CD4-positive, alpha-beta T cell treated with Interleukin-2 at 100 ng/mL for 4 hours (primary cell): Measurements from ENCODE around the gene SOCS2.

ENCODE experiments used
- DNase-seq: peaks from one replicate; pipeline ENCODE4 v3.0.0-alpha.2; 2020; ENCODE audit warnings: low spot score

Gene SOCS2

GRCh38 chr12:93567174-93567573 is 5.3 kb upstream of the SOCS2 start:
- no peak for DNase-seq

GRCh38 chr12:93568091-93568490 is 4.4 kb upstream of the SOCS2 start:
- no peak for DNase-seq

- no peak for DNase-seq
These were observed 3.2 kb upstream of the SOCS2 start for GRCh38 chr12:93569301-93569655.

DNA sequence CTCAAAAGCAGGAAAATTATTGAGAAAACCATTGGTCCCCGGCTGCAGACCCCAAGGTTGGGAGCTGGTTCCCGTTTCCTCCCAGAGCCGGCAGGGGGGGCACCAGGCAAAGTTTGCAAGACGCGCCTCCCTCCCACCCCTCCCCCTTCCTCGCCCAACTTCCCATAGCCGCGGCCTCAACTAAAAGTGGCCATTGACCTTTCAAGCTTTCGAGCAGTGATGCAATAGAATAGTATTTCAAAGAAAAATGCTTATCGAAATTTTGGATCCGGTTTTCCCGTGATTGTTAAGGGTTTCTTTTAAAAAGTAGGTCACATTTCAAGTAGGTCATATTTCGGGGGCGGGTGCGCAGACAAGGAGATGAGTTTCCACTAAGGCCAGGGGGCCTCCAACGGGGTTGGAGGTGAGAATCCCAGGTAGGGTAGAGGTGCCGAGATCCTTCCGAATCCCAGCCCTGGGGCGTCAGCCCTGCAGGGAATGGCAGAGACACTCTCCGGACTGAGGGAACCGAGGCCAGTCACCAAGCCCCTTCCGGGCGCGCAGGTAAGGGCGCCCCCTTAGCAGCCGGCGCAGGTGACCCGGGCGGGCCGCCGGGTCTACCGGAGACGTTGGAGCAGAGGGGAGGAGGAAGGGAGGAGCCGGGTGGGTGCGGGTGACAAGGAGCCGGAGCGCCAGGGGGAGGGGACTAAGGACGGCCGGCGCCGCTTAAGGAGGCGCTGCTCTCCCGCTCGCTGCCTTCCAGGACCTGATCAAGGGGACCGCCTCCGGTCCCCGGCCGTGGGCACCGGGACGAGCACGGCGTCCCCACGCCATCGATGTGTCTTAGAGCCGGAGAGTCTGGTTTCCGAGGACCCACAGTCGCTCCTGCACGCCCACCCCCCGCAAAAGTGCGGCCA is 2.6 kb upstream of the SOCS2 start:
- DNase-seq, result peak; percentile 84

GRCh38 chr12:93570552-93571364 is 1.7 kb upstream of the SOCS2 start:
- peak; percentile 96 for DNase-seq

DNA sequence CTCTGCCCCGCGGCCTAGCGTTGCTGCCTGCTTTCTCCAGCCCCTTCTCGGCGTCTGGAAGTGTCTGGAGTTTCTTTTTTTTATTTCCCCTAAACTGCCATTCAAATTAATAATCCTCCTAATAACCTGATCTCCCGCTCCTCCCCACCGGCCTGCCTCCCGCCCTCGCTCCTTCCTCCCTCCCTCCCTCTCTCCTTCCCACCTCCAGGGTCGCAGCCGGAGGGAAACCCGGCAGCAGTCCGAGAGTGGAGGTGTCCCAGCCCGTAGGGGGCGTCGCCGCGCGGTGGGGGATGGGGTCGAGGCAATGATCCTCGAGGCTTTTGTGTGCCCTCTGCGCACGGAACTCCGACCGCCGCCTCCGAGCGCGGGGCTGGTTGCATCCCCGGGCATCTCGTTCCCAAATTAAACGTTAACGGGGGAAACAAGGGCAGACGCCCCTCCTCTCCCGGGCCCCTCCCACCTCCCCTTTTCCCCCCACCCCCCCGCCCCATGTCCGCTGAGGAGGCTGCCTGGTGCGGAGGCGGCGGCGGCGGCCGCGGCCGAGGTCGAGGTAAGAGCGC is 1.0 kb upstream of the SOCS2 start:
- DNase-seq, result peak; percentile 64

GRCh38 chr12:93572712-93573551 is 457 bp downstream of the SOCS2 start:
- DNase-seq, result no peak

DNA sequence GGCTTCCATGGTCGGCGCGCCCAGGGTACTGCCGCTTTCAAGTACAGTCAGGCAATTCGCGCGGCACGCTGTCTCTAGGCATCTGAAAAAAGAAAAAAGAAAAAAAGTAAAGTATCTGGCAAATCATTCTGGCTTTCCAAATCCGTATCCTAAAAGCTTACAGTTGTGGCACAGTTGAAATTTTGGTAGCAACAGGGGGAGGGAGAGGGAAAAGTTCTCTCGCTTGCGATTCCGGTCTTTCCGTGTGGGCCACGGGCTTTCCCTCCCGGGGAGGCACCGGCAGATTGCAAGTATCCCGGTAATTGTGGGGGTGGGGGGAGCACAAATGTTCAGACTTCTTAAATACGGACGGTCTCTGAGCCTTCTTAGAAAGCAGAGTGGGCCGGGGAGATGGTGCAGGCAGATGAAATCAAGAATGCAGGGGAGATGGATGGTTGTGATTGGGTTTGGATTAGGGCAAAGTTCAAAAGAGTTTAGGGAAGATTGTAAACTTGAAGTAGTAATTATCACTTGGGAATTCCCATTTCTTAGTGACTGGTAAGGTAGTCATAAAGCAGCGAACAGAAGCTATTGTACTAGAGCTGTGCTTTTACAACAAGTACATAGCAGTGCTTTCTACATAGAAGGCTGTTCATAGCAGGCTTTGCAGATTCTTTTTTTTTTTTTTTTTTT is 1.2 kb downstream of the SOCS2 start:
- no peak for DNase-seq

GRCh38 chr12:93577222-93577621 is 4.7 kb downstream of the SOCS2 start:
- no peak for DNase-seq

GRCh38 chr12:93578221-93578620 is 5.7 kb downstream of the SOCS2 start:
- DNase-seq, result no peak

DNA sequence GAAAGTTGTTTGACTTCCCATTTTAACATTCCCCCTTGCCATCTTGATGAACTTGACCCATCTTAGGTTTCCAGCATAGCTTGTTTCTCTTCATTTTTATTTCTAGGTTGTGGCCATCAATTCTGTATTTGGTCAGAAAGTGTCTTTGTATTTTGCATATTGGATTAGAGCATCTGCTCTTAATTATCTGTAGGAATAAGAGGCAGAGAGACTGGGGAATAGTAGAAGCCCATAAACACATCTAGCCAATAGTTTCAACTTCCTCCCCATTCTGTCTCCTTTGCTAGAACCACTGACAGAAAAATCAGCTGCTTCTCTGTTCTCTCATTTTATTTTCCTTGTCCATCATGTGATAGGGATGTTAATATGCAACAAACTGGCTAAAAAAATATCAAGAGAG is 8.2 kb downstream of the SOCS2 start:
- DNase-seq, result no peak

DNA sequence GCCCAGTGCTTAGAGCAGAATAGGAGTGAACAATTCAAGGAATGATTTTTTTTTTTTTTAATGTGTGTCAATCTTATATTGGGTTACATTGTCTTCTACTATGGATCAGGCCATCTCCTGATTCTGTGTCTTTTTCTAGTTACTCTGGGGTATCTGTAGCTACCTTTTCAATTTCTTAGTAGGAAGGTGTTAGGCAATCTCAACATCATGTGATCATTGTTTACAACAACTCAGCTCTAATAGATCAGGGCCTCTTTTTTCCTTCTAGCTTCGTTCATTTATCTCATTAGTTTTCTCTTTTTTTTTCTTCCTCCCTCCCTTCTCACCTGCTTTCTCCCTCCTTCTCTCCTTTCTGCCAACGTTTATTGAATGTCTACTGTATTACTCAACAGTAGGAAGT is 8.9 kb downstream of the SOCS2 start:
- DNase-seq, result no peak

DNA sequence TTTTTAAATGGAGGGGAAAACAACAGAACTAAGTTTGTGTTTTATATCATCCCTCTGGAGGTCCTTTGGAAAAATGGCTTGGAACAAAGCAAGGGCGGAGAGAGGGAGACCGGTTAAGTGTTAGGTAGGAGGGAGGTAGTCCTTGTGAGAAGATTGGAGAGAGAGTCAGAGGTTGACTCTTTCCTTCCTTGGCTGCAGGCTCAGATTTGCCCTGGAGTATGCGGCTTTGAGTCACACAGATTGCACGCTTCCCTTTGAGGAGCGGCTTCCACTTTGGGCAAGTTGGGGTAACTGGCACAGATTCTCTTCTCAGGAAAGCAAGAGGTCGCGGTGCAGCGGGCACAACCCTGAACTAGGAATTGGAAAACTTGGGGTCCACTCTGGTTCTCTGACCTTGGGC is 9.9 kb downstream of the SOCS2 start:
- no peak for DNase-seq

DNA sequence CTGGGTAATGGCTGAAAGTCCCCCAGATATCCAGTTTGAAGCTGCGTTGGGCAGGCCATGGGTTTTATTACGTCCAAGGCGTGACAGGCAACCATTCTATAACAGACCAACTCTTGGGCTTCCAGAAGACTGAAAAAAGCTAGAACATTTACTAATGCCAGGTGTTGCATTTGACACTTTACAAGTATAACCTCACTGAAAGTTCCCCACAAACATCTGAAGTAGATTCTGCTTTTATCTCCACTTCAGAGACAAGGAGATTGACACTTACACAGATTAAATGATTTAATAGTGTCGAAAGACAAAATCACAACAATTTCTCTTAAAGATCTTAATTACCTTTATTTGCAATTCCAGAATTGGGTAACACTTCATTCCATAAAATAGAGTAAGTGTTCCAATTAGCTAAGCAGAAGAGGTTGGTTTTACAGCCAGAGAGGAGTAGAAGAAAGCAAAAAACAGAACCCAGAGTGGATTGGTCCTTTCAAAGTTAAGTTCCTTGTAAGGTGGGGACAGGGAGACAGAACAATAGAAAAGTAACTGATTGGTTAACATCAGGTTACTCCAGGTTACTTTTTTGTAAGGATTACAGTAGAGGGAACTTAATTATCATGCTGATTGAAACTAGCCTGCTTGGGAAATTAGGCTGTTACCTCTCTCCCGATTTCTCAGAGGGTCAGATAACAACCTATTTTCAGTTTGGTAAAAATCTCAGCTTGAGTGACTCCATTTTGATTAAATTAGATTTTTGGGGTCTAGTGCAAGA is 11.3 kb downstream of the SOCS2 start:
- DNase-seq, result no peak

DNA sequence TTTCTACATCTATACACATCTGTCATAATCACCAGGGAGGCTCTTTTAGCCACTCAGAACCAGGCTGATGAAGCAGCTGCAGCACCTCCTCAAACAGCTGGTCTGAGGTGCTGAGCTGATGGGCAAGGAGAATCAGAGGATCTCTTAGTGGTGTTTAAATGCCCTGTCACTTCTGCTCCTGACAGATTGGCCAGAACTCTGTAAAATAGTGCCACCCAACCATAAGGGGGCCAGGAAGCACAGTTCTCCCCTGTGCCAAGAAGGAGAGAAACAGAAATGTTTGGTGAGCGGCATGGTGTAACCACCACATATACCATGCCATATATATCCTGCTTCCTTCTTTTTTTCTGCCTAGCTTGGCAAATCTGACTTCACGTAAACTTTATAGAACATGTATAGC is 12.8 kb downstream of the SOCS2 start:
- DNase-seq, result no peak

DNA sequence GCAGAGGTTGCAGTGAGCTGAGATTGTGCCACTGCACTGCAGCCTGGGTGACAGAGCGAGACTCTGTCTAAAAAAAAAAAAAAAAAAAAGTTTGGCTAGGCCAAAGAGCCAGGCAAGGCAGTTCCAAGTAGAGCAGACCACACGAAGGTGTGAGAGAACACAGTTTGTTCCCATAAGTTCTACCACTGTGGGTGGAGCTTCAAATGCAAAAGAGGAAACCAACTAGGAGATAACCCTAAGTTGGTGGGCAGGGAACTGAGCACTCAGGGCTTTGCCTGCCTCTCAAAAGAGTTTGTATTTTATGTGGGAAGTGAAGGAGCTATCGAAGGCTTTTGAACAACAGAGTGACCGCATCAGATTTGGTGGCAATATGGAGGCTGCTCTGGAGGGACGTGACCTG is 15.1 kb downstream of the SOCS2 start:
- no peak for DNase-seq

GRCh38 chr12:93589081-93589480 is 16.6 kb downstream of the SOCS2 start:
- no peak for DNase-seq

DNA sequence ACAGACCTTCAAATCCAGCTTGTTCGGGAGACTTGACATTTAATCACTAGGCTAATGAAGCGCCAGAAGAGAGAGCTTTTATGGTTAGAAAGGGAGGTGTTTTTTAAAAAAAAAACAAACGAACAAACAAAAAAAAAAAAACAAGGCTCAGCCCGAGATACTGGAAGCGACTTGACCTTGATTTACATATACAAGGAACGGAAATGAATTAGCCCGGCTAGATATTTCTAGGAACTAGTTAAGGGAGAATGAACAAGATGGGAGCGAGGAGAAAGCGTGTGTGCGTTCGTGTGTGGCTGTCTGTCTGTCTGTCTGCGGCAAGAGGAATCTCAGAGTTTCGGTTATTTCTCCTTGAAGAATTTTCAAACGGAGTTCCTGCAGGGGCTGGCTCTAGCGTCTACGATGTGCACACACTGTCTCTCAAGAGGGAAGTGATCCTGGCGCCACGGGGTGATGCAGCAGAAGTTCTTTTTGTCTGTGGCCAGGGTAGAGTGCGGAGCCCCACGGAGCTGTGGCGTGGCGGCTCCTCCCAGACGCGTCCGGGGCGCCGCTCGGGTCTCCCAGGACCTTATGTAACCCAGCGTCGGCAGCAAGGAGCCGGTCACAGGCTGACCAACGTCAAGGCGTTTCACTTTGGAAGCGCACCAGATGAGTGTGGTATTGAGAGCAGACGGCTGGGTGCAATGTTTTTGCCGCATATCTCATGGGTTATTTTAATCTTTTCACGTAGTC is 18.8 kb downstream of the SOCS2 start:
- DNase-seq, result peak; percentile 35

DNA sequence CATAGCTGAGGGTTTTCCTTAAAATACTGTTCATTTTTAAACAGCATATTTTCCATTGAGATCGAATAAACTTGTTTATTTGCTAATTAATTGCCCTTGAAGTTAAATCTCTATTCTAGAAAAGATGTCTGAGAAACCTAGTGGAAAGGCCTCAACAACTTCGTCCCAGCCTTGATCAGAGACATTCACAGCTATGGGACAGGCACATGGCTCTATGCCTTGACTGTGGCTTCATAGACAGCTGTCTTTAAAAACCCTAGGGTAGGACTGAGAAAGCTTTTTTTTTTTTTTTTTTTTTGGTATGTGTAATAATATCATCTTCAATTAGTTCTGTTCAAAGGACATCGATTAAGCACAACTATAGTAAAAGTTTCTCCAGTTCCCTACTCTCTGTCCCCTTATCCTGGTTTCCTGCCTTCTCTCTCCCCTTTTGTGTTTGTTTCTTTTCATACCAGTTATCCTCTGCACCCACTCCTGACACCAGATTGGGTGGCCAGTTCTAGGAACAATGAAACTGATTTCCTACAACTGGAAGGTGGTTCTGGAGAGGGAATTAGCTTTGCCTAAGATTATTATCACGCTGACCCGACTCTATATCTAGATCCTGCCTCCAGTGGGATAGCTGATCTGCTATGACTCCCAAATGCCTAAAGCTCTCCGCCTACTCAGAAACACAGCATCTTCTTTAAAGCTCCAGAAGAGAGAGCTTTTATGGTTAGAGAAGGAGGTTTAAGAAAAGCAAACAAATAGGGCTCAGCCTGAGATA is 20.3 kb downstream of the SOCS2 start:
- DNase-seq, result no peak
